ENCODE data around the gene MARCKSL1.

GRCh38 chr1:32337855-32338636, 2.0 kb upstream of the MARCKSL1 start:
- no peak for TF ChIP-seq NFRKB (IDR thresholded peaks at IDR 0.05)
- no peak for TF ChIP-seq L3MBTL2 (conservative IDR thresholded peaks at IDR 0.05)
- TF ChIP-seq BHLHE40 (IDR thresholded peaks at IDR 0.05; ENCODE audit: borderline replicate concordance), result no peak
- no peak for TF ChIP-seq SP1 (IDR thresholded peaks at IDR 0.05)
- TF ChIP-seq ARNT (IDR thresholded peaks at IDR 0.05), result no peak
- TF ChIP-seq SUZ12 (IDR thresholded peaks at IDR 0.05), result no peak
- TF ChIP-seq LEF1 (IDR thresholded peaks at IDR 0.05; ENCODE audit: borderline replicate concordance), result no peak
- TF ChIP-seq TARDBP (IDR thresholded peaks at IDR 0.05), result no peak

Data from HEK293T (cell line).